NCI-H345 (cell line): Measurements from ENCODE around the gene PRPF31.

ENCODE experiments used
- DNase-seq: peaks from one replicate; lab custom pipeline; 2025; lab: John Stamatoyannopoulos, UW

Gene PRPF31

GRCh38 chr19:54107876-54108490 is 7.6 kb upstream of the PRPF31 start:
- no peak for DNase-seq

- no peak for DNase-seq
Measured at GRCh38 chr19:54108496-54108895, 7.1 kb upstream of the PRPF31 start.

- no peak for DNase-seq
Measured at GRCh38 chr19:54109651-54110050, 5.9 kb upstream of the PRPF31 start.

- DNase-seq: no peak
Measured at GRCh38 chr19:54114340-54115108, 1.0 kb upstream of the PRPF31 start.

- DNase-seq: no peak
Measured at GRCh38 chr19:54121259-54121658, 5.7 kb downstream of the PRPF31 start.

- DNase-seq: no peak
Measured at GRCh38 chr19:54123682-54124081, 8.1 kb downstream of the PRPF31 start.

- no peak for DNase-seq
Measured at GRCh38 chr19:54124393-54124792, 8.8 kb downstream of the PRPF31 start.

GRCh38 chr19:54125713-54126112 is 10.2 kb downstream of the PRPF31 start:
- DNase-seq: no peak

GRCh38 chr19:54127688-54128440 is 12.3 kb downstream of the PRPF31 start:
- no peak for DNase-seq

GRCh38 chr19:54128441-54128725 is 12.8 kb downstream of the PRPF31 start:
- no peak for DNase-seq

- no peak for DNase-seq
Measured at GRCh38 chr19:54128796-54129616, 13.5 kb downstream of the PRPF31 start.

- no peak for DNase-seq
Measured at GRCh38 chr19:54129617-54129996, 14.1 kb downstream of the PRPF31 start.

- DNase-seq: peak; percentile 86
Measured at GRCh38 chr19:54133312-54133956, 17.9 kb downstream of the PRPF31 start.

GRCh38 chr19:54133957-54134590 is 18.5 kb downstream of the PRPF31 start:
- DNase-seq: peak; percentile 27

GRCh38 chr19:54136086-54136863 is 20.7 kb downstream of the PRPF31 start:
- no peak for DNase-seq

- DNase-seq: peak; percentile 100
Measured at GRCh38 chr19:54136864-54137698, 21.5 kb downstream of the PRPF31 start.

GRCh38 chr19:54137699-54138488 is 22.3 kb downstream of the PRPF31 start, which contains the start of gene CNOT3:
CNOT3 (plus strand) TSS chr19:54137762; CDS start chr19:54142979, 5,217 bp downstream.
- DNase-seq: peak; percentile 5

- DNase-seq: no peak
Measured at GRCh38 chr19:54138489-54139256, 23.1 kb downstream of the PRPF31 start.
